Measurements from ENCODE around the gene RPIA. TPM values are rescaled to one million over a fixed set of nuclear protein-coding genes. Genes with fewer than 3 reads are reported as not detected.
A peak's percentile ranks its signal among the peaks of the same experiment; 100 is the strongest.
"Not testable (repeated sequence)": the region's sequence is repeated elsewhere in the genome, so short reads cannot be mapped to it uniquely, and the experiment has no call there.

Gene RPIA
- polyA plus RNA-seq, 3 donors, result 34.3 to 35.0 (median 34.9) TPM

- DNase-seq (ENCODE audit: low read depth in 3 of 3, low spot score in 2 of 3), result no peak
These were observed 37.7 kb downstream of the RPIA start for GRCh38 chr2:88729061-88729745.

- DNase-seq (ENCODE audit: low read depth in 3 of 3, low spot score in 2 of 3), result no peak
These were observed 41.9 kb downstream of the RPIA start for GRCh38 chr2:88733155-88733902.

GRCh38 chr2:88735133-88735532 is 43.7 kb downstream of the RPIA start:
- no peak for DNase-seq (ENCODE audit: low read depth in 3 of 3, low spot score in 2 of 3)

GRCh38 chr2:88735853-88736252 is 44.4 kb downstream of the RPIA start:
- DNase-seq (ENCODE audit: low read depth in 3 of 3, low spot score in 2 of 3), result no peak

GRCh38 chr2:88736437-88736836 is 45.0 kb downstream of the RPIA start:
- DNase-seq (ENCODE audit: low read depth in 3 of 3, low spot score in 2 of 3), result no peak

GRCh38 chr2:88737385-88737784 is 45.9 kb downstream of the RPIA start:
- DNase-seq (ENCODE audit: low read depth in 3 of 3, low spot score in 2 of 3), result no peak

- no peak for DNase-seq (ENCODE audit: low read depth in 3 of 3, low spot score in 2 of 3)
These were observed 46.8 kb downstream of the RPIA start for GRCh38 chr2:88738271-88738670.

GRCh38 chr2:88739985-88740600 is 48.6 kb downstream of the RPIA start:
- peak; percentile 33 to 52 (median 39) for DNase-seq (ENCODE audit: low read depth in 3 of 3, low spot score in 2 of 3)

- no peak for DNase-seq (ENCODE audit: low read depth in 3 of 3, low spot score in 2 of 3)
These were observed 55.5 kb downstream of the RPIA start for GRCh38 chr2:88746929-88747490.

GRCh38 chr2:88747990-88748389 is 56.5 kb downstream of the RPIA start:
- no peak for DNase-seq (ENCODE audit: low read depth in 3 of 3, low spot score in 2 of 3)

- no peak for DNase-seq (ENCODE audit: low read depth in 3 of 3, low spot score in 2 of 3)
These were observed 60.3 kb downstream of the RPIA start for GRCh38 chr2:88751768-88752167.

- DNase-seq (ENCODE audit: low read depth in 3 of 3, low spot score in 2 of 3), result no peak
These were observed 62.5 kb downstream of the RPIA start for GRCh38 chr2:88753833-88754584.

- DNase-seq (ENCODE audit: low read depth in 3 of 3, low spot score in 2 of 3), result no peak
These were observed 63.3 kb downstream of the RPIA start for GRCh38 chr2:88754585-88755320.

- no peak for DNase-seq (ENCODE audit: low read depth in 3 of 3, low spot score in 2 of 3)
These were observed 64.4 kb downstream of the RPIA start for GRCh38 chr2:88755836-88756235.

GRCh38 chr2:88757025-88757424 is 65.6 kb downstream of the RPIA start:
- no peak for DNase-seq (ENCODE audit: low read depth in 3 of 3, low spot score in 2 of 3)

- DNase-seq (ENCODE audit: low read depth in 3 of 3, low spot score in 2 of 3), result not testable (repeated sequence)
These were observed 67.2 kb downstream of the RPIA start for GRCh38 chr2:88758702-88759101.

GRCh38 chr2:88760819-88761598 is 69.5 kb downstream of the RPIA start:
- no peak for DNase-seq (ENCODE audit: low read depth in 3 of 3, low spot score in 2 of 3)

- no peak for DNase-seq (ENCODE audit: low read depth in 3 of 3, low spot score in 2 of 3)
These were observed 72.8 kb downstream of the RPIA start for GRCh38 chr2:88764141-88764849.

GRCh38 chr2:88764850-88765153 is 73.3 kb downstream of the RPIA start:
- DNase-seq (ENCODE audit: low read depth in 3 of 3, low spot score in 2 of 3), result no peak

Data from right renal cortex interstitium (tissue), 3 donors.